H9 (cell line): Measurements from ENCODE around the gene CAB39. TPM values are rescaled to one million over a fixed set of nuclear protein-coding genes. Genes with fewer than 3 reads are reported as not detected.
A peak's percentile ranks its signal among the peaks of the same experiment; 100 is the strongest.

ENCODE experiments used
- DNase-seq: peaks from one replicate; pipeline ENCODE4 v3.0.0-alpha.2; 2017
- H2AFZ ChIP-seq: one replicate; pipeline ENCODE4 v1.6.1; 2013; ENCODE audit warnings: mild to moderate bottlenecking, low read length, control low read depth, moderate library complexity
- H2AK5ac ChIP-seq: 2 replicates; pipeline ENCODE4 v1.6.1; 2013; ENCODE audit warnings: low read length, control low read depth, mixed read lengths; ENCODE audit not compliant: insufficient read length
- H2BK120ac ChIP-seq: one replicate; pipeline ENCODE4 v1.6.1; 2013; ENCODE audit warnings: low read depth, mild to moderate bottlenecking, low read length, control low read depth, inconsistent platforms; ENCODE audit not compliant: poor library complexity, severe bottlenecking
- H2BK12ac ChIP-seq: 2 replicates; pipeline ENCODE4 v1.6.1; 2013; ENCODE audit warnings: low read length, control low read depth, mixed read lengths, low read depth; ENCODE audit not compliant: insufficient read length
- H2BK15ac ChIP-seq: 2 replicates; pipeline ENCODE4 v1.6.1; 2013; ENCODE audit warnings: low read depth, low read length, control low read depth
- H2BK20ac ChIP-seq: one replicate; pipeline ENCODE4 v1.6.1; 2013; ENCODE audit warnings: low read depth, mild to moderate bottlenecking, low read length, control low read depth, inconsistent platforms; ENCODE audit not compliant: poor library complexity, severe bottlenecking
- H2BK5ac ChIP-seq: 2 replicates; pipeline ENCODE4 v1.6.1; 2013; ENCODE audit warnings: low read length, control low read depth, mixed read lengths; ENCODE audit not compliant: insufficient read length
- H3K14ac ChIP-seq: 2 replicates; pipeline ENCODE4 v1.6.1; 2013; ENCODE audit warnings: low read length, control low read depth; ENCODE audit not compliant: insufficient read depth
- H3K18ac ChIP-seq: 2 replicates; pipeline ENCODE4 v1.6.1; 2013; ENCODE audit warnings: low read depth, mild to moderate bottlenecking, mixed read lengths, low read length, control low read depth; ENCODE audit not compliant: insufficient read length
- H3K23ac ChIP-seq: 2 replicates; pipeline ENCODE4 v1.6.1; 2013; ENCODE audit warnings: low read length, control low read depth, mixed read lengths, low read depth; ENCODE audit not compliant: insufficient read length
- H3K23me2 ChIP-seq: 2 replicates; pipeline ENCODE4 v1.6.1; 2013; ENCODE audit warnings: low read depth, mild to moderate bottlenecking, mixed read lengths, low read length, control low read depth; ENCODE audit not compliant: insufficient read length, poor library complexity, severe bottlenecking
- H3K27ac ChIP-seq: 2 replicates; pipeline ENCODE4 v1.5.1; 2013; ENCODE audit warnings: low read length, control low read depth, mixed read lengths, low read depth; ENCODE audit not compliant: insufficient read length
- H3K27me3 ChIP-seq: 2 replicates; pipeline ENCODE4 v1.6.1; 2013; ENCODE audit warnings: low read length, control low read depth, inconsistent platforms; ENCODE audit not compliant: insufficient read depth
- H3K4ac ChIP-seq: 2 replicates; pipeline ENCODE4 v1.6.1; 2013; ENCODE audit warnings: low read depth, mild to moderate bottlenecking, control low read depth, inconsistent platforms, low read length, moderate library complexity
- H3K4me1 ChIP-seq: 2 replicates; pipeline ENCODE4 v1.6.1; 2013; ENCODE audit warnings: low read length, control low read depth, inconsistent platforms; ENCODE audit not compliant: insufficient read depth
- H3K4me2 ChIP-seq: 2 replicates; pipeline ENCODE4 v1.6.1; 2013; ENCODE audit warnings: low read length, control low read depth, mixed read lengths; ENCODE audit not compliant: insufficient read length, insufficient read depth
- H3K56ac ChIP-seq: 2 replicates; pipeline ENCODE4 v1.6.1; 2013; ENCODE audit warnings: low read depth, mild to moderate bottlenecking, mixed read lengths, low read length, control low read depth; ENCODE audit not compliant: insufficient read length
- H3K79me1 ChIP-seq: 2 replicates; pipeline ENCODE4 v1.6.1; 2013; ENCODE audit warnings: low read depth, mild to moderate bottlenecking, moderate library complexity, low read length, control low read depth, inconsistent platforms; ENCODE audit not compliant: insufficient read depth, poor library complexity, severe bottlenecking
- H3K79me2 ChIP-seq: 2 replicates; pipeline ENCODE4 v1.6.1; 2013; ENCODE audit warnings: low read length, control low read depth, inconsistent platforms; ENCODE audit not compliant: insufficient read depth
- H3K9ac ChIP-seq: 2 replicates; pipeline ENCODE4 v1.6.1; 2013; ENCODE audit warnings: low read length, control low read depth, mixed read lengths; ENCODE audit not compliant: insufficient read length; ENCODE audit errors: extremely low read depth
- H3K9me3 ChIP-seq: one replicate; pipeline ENCODE4 v1.6.1; 2013; ENCODE audit warnings: low read depth, low read length, inconsistent platforms; ENCODE audit not compliant: control insufficient read depth
- H3T11ph ChIP-seq: one replicate; pipeline ENCODE4 v1.6.1; 2013; ENCODE audit warnings: mild to moderate bottlenecking, low read length, control low read depth, inconsistent platforms
- H4K20me1 ChIP-seq: one replicate; pipeline ENCODE4 v1.6.1; 2013; ENCODE audit not compliant: control insufficient read depth, insufficient read length, insufficient read depth
- H4K5ac ChIP-seq: 2 replicates; pipeline ENCODE4 v1.6.1; 2013; ENCODE audit warnings: low read depth, mild to moderate bottlenecking, mixed read lengths, low read length, control low read depth; ENCODE audit not compliant: insufficient read length
- H4K8ac ChIP-seq: replicated peaks from 2 replicates; pipeline ENCODE4 v1.6.1; 2013; ENCODE audit warnings: low read length, control low read depth, mixed read lengths, low read depth; ENCODE audit not compliant: insufficient read length
- H4K91ac ChIP-seq: 2 replicates; pipeline ENCODE4 v1.6.1; 2013; ENCODE audit warnings: low read depth, mild to moderate bottlenecking, moderate library complexity, mixed read lengths, low read length, control low read depth; ENCODE audit not compliant: insufficient read length
- H3K27ac Mint-ChIP-seq, 3 experiments: 2 replicates in 2 of 3; 3 replicates in 1 of 3; pipeline ENCODE4 v1.8.0; 2020 to 2021; ENCODE audit warnings: mixed read lengths in 3 of 3, mild to moderate bottlenecking in 1 of 3, moderate library complexity in 1 of 3
- H3K27me3 Mint-ChIP-seq: 2 replicates; pipeline ENCODE4 v1.8.0; 2021; ENCODE audit warnings: low read depth, mild to moderate bottlenecking, moderate library complexity, mixed read lengths
- H3K36me3 Mint-ChIP-seq, 3 experiments: 2 replicates in 2 of 3; 3 replicates in 1 of 3; pipeline ENCODE4 v1.8.0; 2020 to 2021; ENCODE audit warnings: low read depth in 3 of 3, mixed read lengths in 3 of 3; ENCODE audit not compliant: insufficient read depth in 1 of 3
- H3K4me1 Mint-ChIP-seq, 2 experiments: 2 replicates each; pipeline ENCODE4 v1.8.0; 2020; ENCODE audit warnings: mixed read lengths in 2 of 2
- H3K4me3 Mint-ChIP-seq, 2 experiments: 2 replicates in 1 of 2; 3 replicates in 1 of 2; pipeline ENCODE4 v1.8.0; 2020 to 2021; ENCODE audit warnings: mild to moderate bottlenecking in 2 of 2, mixed read lengths in 2 of 2, moderate library complexity in 1 of 2
- H3K9me3 Mint-ChIP-seq, 2 experiments: 2 replicates in 1 of 2; 3 replicates in 1 of 2; pipeline ENCODE4 v1.8.0; 2020; ENCODE audit warnings: mild to moderate bottlenecking in 2 of 2, mixed read lengths in 2 of 2, moderate library complexity in 1 of 2
- WGBS: extraction: QIAGEN DNeasy Blood & Tissue Kit; methylation state at CpG from one replicate; pipeline ENCODE4 v1.1.7; 2013; ENCODE audit warnings: missing lambda C conversion rate, low lambda C conversion rate, mixed read lengths; ENCODE audit not compliant: insufficient read length; ENCODE audit errors: extremely low coverage; 5-methylcytosine and 5-hydroxymethylcytosine counted together
- total RNA-seq: library from RNA; stranded (reverse); gene quantifications from 2 replicates; pipeline ENCODE4 v1.2.1, GENCODE V29; 2021
- TF ChIP-seq, protein P1 (sequence below): fragments of 200-600 bp; sonication (generic); conservative IDR thresholded peaks from 3 replicates; pipeline ENCODE4 v1.8.0; 2021; ENCODE audit warnings: antibody characterized with exemption, mild to moderate bottlenecking

CAB39 gene
- total RNA-seq, 1 experiment from 2014 or later, result 42.7 TPM

DNA sequence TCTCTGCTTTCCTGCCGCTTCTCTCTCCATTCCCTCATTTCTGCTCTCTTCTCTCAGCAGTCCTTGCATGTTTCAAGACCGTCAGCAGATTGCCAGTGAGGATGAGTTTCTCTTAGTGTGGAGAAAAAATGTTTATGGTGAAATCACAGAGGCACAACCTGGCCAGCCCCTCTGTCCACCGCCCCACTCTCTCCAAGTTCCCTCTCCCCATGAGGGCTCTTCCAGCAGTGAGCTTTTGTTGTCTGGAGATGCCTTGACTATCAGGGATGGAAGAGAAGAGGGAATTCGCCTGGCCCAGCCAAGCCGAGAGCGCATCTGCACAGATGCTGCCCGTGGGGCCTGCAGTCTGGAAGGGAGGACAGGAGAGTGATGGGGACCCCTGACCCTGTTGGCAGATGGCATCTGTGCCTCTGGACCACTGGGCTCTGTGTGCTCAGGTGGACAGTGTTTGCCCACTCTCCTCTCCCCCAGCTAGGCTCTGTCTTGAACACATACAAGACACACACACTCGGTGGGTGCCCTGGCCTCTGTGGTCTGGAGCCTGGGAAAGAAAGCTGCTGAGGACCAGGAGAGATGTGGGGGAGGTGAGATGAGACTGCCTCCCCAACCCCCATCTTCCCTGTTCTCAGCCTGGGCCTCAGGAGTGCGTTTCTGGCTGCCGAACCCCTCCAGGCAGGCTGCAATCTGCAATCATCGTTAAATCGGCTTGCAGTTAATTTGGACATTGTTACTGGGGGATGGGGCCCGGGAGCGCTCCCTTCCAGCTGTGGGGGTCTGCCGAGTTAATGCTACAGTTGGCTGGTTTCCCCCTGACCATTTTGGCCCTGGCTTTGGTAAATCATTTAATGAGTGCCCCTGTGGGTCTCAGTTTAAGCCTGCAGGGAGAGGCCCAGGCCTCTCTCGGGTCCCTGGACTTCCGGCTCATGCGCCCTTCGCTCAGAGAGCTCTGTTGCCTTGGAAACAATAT is 156.6 kb downstream of the CAB39 start:
- Mint-ChIP-seq H3K27me3 (no peaks in the 10 kb centered on the region; the same call in 1 of the 2 replicates), H3K36me3 (peaks cover 5 to 22% (median 11%) of the 10 kb centered on the region in 3 experiments; a peak in 5 of 7 replicates), H3K9me3 (peaks cover 0 to 2% of the 10 kb centered on the region in 2 experiments; a peak in 2 of 5 replicates), H3K27ac (peak overlapping the region; percentile 97 to 99 (median 99)), H3K4me3 (peak overlapping the region; percentile 57 to 79), H3K4me1 (peaks cover 62 to 63% of the 10 kb centered on the region in 2 experiments)
- H3K23ac ChIP-seq, result no peak overlapping the region
- H4K8ac ChIP-seq, result no peak overlapping the region
- no peak overlapping the region for H2BK5ac ChIP-seq
- H3K79me1 ChIP-seq, result no peaks in the 10 kb centered on the region
- H3T11ph ChIP-seq, result no peak overlapping the region
- H3K14ac ChIP-seq, result no peak overlapping the region
- H2BK12ac ChIP-seq, result no peak overlapping the region
- TF ChIP-seq, protein P1, sequence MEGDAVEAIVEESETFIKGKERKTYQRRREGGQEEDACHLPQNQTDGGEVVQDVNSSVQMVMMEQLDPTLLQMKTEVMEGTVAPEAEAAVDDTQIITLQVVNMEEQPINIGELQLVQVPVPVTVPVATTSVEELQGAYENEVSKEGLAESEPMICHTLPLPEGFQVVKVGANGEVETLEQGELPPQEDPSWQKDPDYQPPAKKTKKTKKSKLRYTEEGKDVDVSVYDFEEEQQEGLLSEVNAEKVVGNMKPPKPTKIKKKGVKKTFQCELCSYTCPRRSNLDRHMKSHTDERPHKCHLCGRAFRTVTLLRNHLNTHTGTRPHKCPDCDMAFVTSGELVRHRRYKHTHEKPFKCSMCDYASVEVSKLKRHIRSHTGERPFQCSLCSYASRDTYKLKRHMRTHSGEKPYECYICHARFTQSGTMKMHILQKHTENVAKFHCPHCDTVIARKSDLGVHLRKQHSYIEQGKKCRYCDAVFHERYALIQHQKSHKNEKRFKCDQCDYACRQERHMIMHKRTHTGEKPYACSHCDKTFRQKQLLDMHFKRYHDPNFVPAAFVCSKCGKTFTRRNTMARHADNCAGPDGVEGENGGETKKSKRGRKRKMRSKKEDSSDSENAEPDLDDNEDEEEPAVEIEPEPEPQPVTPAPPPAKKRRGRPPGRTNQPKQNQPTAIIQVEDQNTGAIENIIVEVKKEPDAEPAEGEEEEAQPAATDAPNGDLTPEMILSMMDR, result no peak
- H4K91ac ChIP-seq, result no peak overlapping the region
- H2AFZ ChIP-seq, result no peak overlapping the region
- H3K27ac ChIP-seq, result peak overlapping the region; percentile 23
- H3K4me1 ChIP-seq, result peaks cover 16% of the 10 kb centered on the region; the same call in 1 of the 2 replicates
- peaks cover 45% of the 10 kb centered on the region for H3K79me2 ChIP-seq
- no peak overlapping the region for H3K18ac ChIP-seq
- H3K27me3 ChIP-seq, result no peaks in the 10 kb centered on the region
- no peak overlapping the region for H3K9ac ChIP-seq
- no peak overlapping the region for H2BK20ac ChIP-seq
- no peak overlapping the region for H2BK15ac ChIP-seq
- peak overlapping the region; percentile 40 for H3K4me2 ChIP-seq
- no peak overlapping the region for H3K56ac ChIP-seq
- H2AK5ac ChIP-seq, result no peak overlapping the region
- no peaks in the 10 kb centered on the region for H4K20me1 ChIP-seq
- no peak overlapping the region for H3K4ac ChIP-seq
- H4K5ac ChIP-seq, result no peak overlapping the region
- H2BK120ac ChIP-seq, result no peak overlapping the region
- no peak for DNase-seq
- peaks cover 10% of the 10 kb centered on the region for H3K23me2 ChIP-seq
- no peaks in the 10 kb centered on the region for H3K9me3 ChIP-seq
- no CpG with 5 or more reads among the region's 19 CpGs for WGBS
